NCI-H774 (cell line): Measurements from ENCODE around the gene ERAP2.

Experiments used
- DNase-seq: peaks from one replicate; lab custom pipeline; 2025; lab: John Stamatoyannopoulos, UW

ERAP2 gene

DNA sequence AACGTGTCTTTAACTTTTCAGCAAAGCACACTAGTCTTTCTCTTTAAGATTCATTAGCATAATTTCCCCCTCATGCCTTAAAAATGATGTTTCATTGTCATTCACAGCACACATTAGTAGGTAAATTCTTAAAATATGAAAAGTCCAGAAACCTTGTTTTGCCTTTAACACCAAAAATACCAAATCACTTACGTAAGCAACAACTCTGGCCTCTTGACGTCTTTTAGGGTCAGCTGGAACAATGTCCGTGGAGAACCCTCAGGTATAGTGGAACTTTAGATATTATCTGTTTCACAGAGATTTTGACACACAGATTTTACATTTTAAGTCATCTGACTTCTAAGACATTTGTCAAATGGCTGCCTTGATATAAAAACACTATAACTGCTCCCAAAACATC lies 90.5 kb downstream of the ERAP2 start:
- no peak for DNase-seq

DNA sequence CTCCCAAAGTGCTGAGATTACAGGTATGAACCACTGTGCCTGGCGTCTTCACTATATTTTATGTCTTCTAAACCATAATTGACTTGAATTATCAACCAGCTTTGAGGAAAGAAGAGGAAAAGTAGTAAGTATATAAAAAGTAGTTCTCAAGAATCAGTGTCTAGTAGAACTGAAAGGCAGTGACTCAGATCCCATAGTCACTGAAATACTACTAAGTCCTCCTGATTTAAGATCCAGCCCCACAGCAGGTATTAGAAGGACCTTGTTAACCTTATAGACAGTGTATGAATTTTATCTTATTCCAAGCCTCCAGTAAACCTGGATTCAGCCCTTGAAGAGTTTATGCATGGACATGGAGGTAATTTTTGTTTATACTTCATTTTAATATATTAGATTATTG lies 91.1 kb downstream of the ERAP2 start:
- DNase-seq: no peak

DNA sequence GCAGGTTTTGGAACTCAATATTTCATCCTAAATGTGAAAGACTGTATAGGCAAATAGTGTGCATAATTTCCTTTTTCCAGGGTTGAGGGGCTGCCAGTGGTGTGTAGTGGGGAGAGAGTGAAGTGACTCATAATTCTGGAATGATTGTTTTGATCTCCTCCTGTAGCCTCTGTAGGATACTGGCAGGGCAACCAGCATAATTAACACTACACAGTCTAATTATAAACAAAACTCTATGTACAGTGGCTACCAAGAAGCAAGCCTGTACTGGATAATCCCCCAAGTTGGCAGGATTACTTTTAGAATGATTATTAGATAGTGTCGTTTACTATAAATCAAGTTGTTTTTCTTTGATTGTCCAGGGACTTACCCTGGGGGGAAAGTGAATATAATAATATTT lies 91.8 kb downstream of the ERAP2 start:
- no peak for DNase-seq

DNA sequence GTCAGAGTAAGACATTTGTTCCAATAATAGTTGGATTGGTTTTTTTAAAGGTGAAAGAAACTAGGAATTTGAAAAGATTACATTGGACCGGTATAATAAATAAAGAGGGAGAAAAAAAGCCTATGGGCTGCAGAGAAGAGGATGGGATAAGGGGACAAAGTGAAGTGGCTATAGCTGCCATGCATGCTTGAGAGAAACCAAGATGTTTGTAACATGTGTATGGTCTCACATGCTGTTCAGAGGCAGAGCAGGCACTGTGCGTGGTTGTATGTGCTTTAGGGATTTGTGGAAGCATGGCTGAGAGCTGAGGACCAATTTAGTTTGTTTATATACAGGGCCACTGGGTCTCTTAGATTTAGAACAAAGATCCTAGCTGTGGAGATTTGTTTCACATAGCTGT lies 92.3 kb downstream of the ERAP2 start:
- DNase-seq: no peak
